NCI-H187 (cell line): ENCODE data around the gene TSPAN1.
A peak's percentile ranks its signal among the peaks of the same experiment; 100 is the strongest.
"Not testable (repeated sequence)": the region's sequence is repeated elsewhere in the genome, so short reads cannot be mapped to it uniquely, and the experiment has no call there.

Experiments
- DNase-seq, 2 experiments: peaks; one replicate each; lab custom pipeline; 2025; lab: John Stamatoyannopoulos, UW

Gene TSPAN1

DNA sequence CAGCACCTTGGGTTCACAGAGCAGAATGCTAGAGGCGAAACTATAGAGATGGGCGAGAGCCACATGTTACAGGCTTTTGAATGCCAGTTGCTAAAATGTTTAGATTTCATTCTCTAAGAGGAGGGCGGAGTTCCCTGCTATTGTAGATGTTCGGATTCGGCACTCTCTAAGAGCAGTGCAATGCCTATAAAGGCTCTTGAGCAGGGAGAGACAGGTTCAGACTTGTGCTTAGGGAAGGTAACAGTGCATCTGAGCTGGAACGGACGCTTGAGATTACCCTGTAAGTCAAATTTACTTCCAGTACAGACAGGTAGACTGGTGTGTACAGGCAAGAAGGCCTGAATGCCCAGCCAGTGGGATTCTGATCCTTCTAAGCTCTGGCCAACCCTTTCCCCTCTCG is 43.6 kb downstream of the TSPAN1 start:
- peak; percentile 91 to 93 for DNase-seq

- no peak for DNase-seq
Observed at GRCh38 chr1:46219551-46220520, 44.9 kb downstream of the TSPAN1 start.

DNA sequence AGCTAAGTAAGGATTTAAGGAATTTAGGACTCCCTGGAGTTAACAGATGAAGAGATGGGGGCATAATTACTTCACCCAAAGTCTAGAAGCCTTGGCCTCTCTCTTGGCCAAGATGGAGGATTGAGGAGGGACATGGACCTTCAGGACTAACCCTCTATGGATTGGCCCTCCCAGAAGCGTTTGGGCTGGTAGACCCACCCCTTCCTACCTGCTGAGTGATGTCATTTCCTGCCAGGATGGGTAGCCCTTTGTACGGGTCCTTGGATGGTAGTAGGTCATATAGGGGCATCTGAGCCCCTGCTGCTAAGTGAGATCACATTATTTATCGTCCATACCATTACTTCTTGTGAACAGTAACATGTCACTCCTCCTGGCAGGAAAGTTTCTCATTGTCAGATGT is 45.9 kb downstream of the TSPAN1 start:
- DNase-seq, result no peak

GRCh38 chr1:46221749-46222148 is 46.9 kb downstream of the TSPAN1 start:
- DNase-seq, result no peak

GRCh38 chr1:46223055-46223454 is 48.2 kb downstream of the TSPAN1 start:
- DNase-seq, result not testable (repeated sequence)

- DNase-seq, result peak; percentile 40 to 63
Observed at GRCh38 chr1:46223472-46223943, 48.6 kb downstream of the TSPAN1 start.

- DNase-seq, result no peak
Observed at GRCh38 chr1:46224966-46225365, 50.1 kb downstream of the TSPAN1 start.

DNA sequence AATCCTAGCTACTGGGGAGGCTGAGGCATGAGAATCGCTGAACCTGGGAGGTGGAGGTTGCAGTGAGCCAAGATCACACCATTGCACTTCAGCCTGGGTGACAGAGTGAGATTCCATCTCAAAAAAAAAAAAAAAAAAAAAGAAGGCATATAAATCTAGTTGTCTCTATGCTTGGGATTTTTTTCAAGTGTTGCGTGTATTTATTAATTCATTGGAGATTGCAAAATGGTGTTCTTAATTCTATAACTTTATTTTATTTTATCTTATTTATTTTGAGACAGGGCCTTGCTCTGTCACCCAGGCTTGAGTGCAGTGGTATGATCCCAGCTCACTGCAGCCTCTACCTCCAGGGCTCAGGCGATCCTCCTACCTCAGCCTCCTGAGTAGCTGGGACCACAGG is 56.3 kb downstream of the TSPAN1 start:
- DNase-seq, result not testable (repeated sequence)
